DND-41 (cell line): ENCODE results near the gene BTBD2.

Experiments used
- CTCF ChIP-seq: IDR thresholded peaks from 2 replicates; pipeline ENCODE4 v1.5.1; 2012; ENCODE audit warnings: borderline replicate concordance, low read length, moderate library complexity, mild to moderate bottlenecking; ENCODE audit not compliant: poor library complexity, severe bottlenecking; ENCODE audit errors: extremely low read depth
- EZH2 ChIP-seq: IDR thresholded peaks from 3 replicates; pipeline ENCODE4 v1.6.1; 2012; ENCODE audit warnings: borderline replicate concordance, low read depth, mild to moderate bottlenecking, moderate library complexity, low read length, inconsistent platforms; ENCODE audit not compliant: severe bottlenecking

DNA sequence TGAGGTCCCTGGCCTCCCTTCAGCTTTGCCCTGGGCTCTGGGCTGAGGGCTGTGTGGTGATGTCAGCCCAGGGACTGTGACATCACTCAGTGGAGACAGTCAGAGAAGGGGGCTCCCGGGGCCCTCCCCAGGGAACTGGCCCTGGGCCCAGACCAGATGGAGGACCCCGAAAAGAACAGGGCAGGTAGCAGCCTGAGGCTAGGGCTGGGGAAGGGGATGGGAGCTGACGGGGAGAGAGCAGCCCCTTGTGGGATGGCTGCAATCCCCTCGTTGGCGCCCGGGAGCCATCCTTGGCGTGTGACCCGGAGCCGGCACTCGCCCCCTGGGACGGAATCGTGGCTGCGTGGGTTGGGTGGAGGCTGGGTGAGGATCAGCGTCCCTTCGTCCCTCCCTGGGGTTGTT lies 61.0 kb downstream of the BTBD2 start:
- TF ChIP-seq CTCF (no peak), EZH2 (no peak)
